ENCODE measurements around the gene CCNT1.

Gene CCNT1

DNA sequence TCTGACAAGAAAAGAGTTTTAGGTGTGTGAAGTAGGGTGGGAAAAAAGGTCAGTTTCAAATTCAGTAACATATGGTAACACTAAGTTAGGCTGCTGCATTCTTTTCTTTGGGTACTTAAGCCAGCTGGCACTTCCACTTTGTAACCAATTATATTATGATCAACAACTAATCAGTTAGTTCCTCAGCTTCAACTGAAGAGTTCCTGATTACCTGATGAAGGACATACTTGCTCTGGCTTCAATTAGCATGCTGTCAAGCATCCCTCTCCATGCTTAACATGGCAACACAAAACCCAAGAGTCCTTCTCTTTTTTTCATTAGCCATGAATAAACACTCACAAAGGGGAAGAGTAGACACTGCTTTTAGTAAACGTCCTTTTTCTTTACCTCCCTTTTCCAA, 27.7 kb downstream of the CCNT1 start:
- Histone ChIP-seq H3K9me3 (ENCODE audit: control insufficient read depth, low read length) (no peaks in the 10 kb centered on the region), H3K79me2 (peaks cover 6% of the 10 kb centered on the region), H2AFZ (no peak overlapping the region), H3K9ac (no peak overlapping the region), H3K36me3 (ENCODE audit: control insufficient read depth, insufficient read depth, low read length) (no peaks in the 10 kb centered on the region), H3K4me3 (ENCODE audit: low read depth, low read length) (no peak overlapping the region), H3K27me3 (ENCODE audit: control insufficient read depth, insufficient read depth, low read length) (no peaks in the 10 kb centered on the region), H3K4me1 (peaks cover 2% of the 10 kb centered on the region), H3K27ac (no peak overlapping the region), H3K4me2 (ENCODE audit: low read length) (no peak overlapping the region)
- TF ChIP-seq, protein P1, sequence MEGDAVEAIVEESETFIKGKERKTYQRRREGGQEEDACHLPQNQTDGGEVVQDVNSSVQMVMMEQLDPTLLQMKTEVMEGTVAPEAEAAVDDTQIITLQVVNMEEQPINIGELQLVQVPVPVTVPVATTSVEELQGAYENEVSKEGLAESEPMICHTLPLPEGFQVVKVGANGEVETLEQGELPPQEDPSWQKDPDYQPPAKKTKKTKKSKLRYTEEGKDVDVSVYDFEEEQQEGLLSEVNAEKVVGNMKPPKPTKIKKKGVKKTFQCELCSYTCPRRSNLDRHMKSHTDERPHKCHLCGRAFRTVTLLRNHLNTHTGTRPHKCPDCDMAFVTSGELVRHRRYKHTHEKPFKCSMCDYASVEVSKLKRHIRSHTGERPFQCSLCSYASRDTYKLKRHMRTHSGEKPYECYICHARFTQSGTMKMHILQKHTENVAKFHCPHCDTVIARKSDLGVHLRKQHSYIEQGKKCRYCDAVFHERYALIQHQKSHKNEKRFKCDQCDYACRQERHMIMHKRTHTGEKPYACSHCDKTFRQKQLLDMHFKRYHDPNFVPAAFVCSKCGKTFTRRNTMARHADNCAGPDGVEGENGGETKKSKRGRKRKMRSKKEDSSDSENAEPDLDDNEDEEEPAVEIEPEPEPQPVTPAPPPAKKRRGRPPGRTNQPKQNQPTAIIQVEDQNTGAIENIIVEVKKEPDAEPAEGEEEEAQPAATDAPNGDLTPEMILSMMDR (IDR thresholded peaks at IDR 0.05): no peak

DNA sequence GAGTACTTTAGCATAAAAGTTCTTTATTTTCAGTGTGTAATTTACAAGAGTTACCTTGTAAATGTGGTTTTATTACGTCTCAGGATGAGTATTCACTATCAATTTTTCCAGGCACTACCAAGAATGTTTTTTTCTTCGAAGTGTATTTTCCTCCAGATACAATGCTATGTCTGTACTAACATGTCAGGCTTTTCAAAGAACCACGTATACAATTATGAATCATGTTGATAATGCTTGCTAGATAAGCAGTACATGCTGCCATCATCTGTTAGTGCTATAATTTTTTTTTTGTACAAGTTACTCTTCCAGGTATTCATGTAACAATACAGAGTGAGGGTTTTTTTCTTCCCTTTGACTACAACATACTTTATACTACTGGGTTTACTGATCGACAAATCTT, 28.9 kb downstream of the CCNT1 start:
- Histone ChIP-seq H3K79me2 (peaks cover 2% of the 10 kb centered on the region), H3K9ac (no peak overlapping the region), H3K27ac (no peak overlapping the region), H3K4me1 (peaks cover 2% of the 10 kb centered on the region), H3K4me2 (ENCODE audit: low read length) (no peak overlapping the region), H3K27me3 (ENCODE audit: control insufficient read depth, insufficient read depth, low read length) (no peaks in the 10 kb centered on the region), H3K9me3 (ENCODE audit: control insufficient read depth, low read length) (no peaks in the 10 kb centered on the region), H3K4me3 (ENCODE audit: low read depth, low read length) (no peak overlapping the region), H2AFZ (no peak overlapping the region), H3K36me3 (ENCODE audit: control insufficient read depth, insufficient read depth, low read length) (no peaks in the 10 kb centered on the region)
- TF ChIP-seq, protein P1 (IDR thresholded peaks at IDR 0.05): no peak

DNA sequence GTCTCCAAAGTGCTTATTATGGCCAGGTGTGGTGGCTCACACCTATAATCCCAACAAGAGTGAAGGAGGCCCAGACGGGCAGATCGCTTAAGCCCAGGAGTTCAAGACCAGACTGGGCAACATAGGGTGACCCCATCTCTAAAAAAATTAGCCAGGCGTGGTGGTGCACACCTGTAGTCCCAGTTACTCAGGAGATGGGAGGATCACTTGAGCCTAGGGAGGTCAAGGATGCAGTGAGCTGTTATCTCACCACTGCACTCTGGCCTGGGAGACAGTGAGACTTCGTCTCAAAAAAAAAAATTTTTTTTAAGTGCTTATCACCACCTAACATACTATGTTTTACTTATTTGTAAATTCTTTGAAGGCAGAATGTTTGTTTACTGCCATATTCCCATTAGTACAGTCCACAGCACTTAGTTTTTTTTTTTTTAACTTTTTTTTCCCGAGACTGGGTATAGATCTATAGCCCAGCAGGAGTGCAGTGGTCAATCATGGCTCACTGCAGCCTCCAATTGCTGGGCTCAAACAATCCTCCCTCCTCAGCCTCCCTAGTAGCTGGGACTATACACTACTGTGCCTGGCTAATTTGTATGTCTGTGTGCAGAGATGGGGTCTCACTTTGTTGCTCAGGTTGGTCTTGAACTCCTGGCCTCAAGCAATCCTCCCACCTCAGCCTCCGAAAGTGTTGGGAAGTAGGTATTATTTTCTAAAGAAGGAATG, 29.7 kb downstream of the CCNT1 start:
- H2AFZ ChIP-seq: no peak overlapping the region

DNA sequence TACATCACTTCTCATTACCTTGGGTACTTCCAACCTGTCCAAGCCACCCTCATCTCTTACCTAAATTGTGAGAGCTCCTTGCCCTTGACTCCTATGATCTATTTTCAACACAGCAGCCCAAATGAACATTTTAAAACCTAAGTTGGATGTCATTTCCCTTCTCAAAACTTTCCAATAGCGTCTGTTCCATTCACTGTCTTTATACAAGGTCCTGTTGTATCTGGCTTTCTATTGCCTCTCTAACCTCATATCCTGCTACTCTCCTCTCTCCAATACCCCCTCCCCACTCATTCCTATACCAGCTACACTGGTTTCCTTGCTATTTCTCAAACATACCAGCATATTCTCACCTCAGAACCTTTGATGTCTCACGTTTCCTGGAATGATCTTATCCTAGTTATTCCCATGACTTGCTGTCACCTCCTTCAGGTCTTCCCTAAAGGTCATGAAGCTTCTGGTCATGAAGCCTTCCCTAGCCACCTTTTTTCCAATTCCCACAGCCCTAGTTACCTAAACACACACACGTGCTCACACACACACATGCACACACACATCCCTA, 30.4 kb downstream of the CCNT1 start:
- no peaks in the 10 kb centered on the region for H3K36me3 ChIP-seq (ENCODE audit: control insufficient read depth, insufficient read depth, low read length)
- no peaks in the 10 kb centered on the region for H3K9me3 ChIP-seq (ENCODE audit: control insufficient read depth, low read length)
- H3K79me2 ChIP-seq: peaks cover 9% of the 10 kb centered on the region
- peaks cover 5% of the 10 kb centered on the region for H3K4me1 ChIP-seq
- H3K27ac ChIP-seq: no peak overlapping the region
- H2AFZ ChIP-seq: no peak overlapping the region
- H3K4me2 ChIP-seq (ENCODE audit: low read length): no peak overlapping the region
- no peak overlapping the region for H3K9ac ChIP-seq
- TF ChIP-seq, protein P1 (IDR thresholded peaks at IDR 0.05): no peak
- H3K4me3 ChIP-seq (ENCODE audit: low read depth, low read length): no peak overlapping the region
- H3K27me3 ChIP-seq (ENCODE audit: control insufficient read depth, insufficient read depth, low read length): no peaks in the 10 kb centered on the region

More for the DNA sequence above, 29.7 kb downstream of the CCNT1 start:
- H3K4me2 ChIP-seq (ENCODE audit: low read length): no peak overlapping the region
- no peaks in the 10 kb centered on the region for H3K36me3 ChIP-seq (ENCODE audit: control insufficient read depth, insufficient read depth, low read length)
- no peaks in the 10 kb centered on the region for H3K9me3 ChIP-seq (ENCODE audit: control insufficient read depth, low read length)
- H3K27me3 ChIP-seq (ENCODE audit: control insufficient read depth, insufficient read depth, low read length): no peaks in the 10 kb centered on the region
- H3K4me1 ChIP-seq: peaks cover 2% of the 10 kb centered on the region
- peaks cover 2% of the 10 kb centered on the region for H3K79me2 ChIP-seq
- H3K9ac ChIP-seq: no peak overlapping the region
- H3K4me3 ChIP-seq (ENCODE audit: low read depth, low read length): no peak overlapping the region
- no peak overlapping the region for H3K27ac ChIP-seq
- TF ChIP-seq, protein P1 (IDR thresholded peaks at IDR 0.05): no peak

DNA sequence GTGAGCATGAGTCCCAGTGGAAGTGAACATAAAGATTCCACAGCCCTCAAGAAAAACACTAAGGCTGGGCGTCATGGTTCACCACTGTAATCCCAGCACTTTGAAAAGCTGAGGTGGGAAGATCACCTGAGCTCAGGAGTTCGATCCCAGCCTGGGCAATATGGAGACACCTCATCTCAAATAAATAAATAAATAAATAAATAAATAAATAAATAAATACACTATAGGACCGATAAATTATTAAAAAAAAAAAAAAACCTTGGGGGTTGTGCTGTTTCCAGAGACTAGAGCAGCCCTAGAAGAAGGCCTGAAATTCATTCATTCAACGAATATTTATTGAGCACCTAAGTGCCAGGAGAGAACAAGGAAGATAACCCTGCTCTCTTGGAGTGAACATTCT, 33.0 kb downstream of the CCNT1 start:
- H3K36me3 ChIP-seq (ENCODE audit: control insufficient read depth, insufficient read depth, low read length): no peaks in the 10 kb centered on the region
- peaks cover 32% of the 10 kb centered on the region for H3K79me2 ChIP-seq
- H3K27ac ChIP-seq: no peak overlapping the region
- no peaks in the 10 kb centered on the region for H3K9me3 ChIP-seq (ENCODE audit: control insufficient read depth, low read length)
- TF ChIP-seq, protein P1 (IDR thresholded peaks at IDR 0.05): no peak
- no peak overlapping the region for H2AFZ ChIP-seq
- H3K4me1 ChIP-seq: peaks cover 15% of the 10 kb centered on the region
- no peaks in the 10 kb centered on the region for H3K27me3 ChIP-seq (ENCODE audit: control insufficient read depth, insufficient read depth, low read length)
- no peak overlapping the region for H3K4me2 ChIP-seq (ENCODE audit: low read length)
- H3K4me3 ChIP-seq (ENCODE audit: low read depth, low read length): no peak overlapping the region
- H3K9ac ChIP-seq: no peak overlapping the region

Measured in parathyroid adenoma (tissue), 2 donors.